GM19099 (cell line): ENCODE data around the gene DMAC2.

Experiments used
- POLR2A ChIP-seq: IDR thresholded peaks from 3 replicates; pipeline ENCODE4 v1.6.1; 2011; ENCODE audit warnings: low read depth; ENCODE audit not compliant: insufficient read length; ENCODE audit errors: extremely low read depth

The DMAC2 gene

DNA sequence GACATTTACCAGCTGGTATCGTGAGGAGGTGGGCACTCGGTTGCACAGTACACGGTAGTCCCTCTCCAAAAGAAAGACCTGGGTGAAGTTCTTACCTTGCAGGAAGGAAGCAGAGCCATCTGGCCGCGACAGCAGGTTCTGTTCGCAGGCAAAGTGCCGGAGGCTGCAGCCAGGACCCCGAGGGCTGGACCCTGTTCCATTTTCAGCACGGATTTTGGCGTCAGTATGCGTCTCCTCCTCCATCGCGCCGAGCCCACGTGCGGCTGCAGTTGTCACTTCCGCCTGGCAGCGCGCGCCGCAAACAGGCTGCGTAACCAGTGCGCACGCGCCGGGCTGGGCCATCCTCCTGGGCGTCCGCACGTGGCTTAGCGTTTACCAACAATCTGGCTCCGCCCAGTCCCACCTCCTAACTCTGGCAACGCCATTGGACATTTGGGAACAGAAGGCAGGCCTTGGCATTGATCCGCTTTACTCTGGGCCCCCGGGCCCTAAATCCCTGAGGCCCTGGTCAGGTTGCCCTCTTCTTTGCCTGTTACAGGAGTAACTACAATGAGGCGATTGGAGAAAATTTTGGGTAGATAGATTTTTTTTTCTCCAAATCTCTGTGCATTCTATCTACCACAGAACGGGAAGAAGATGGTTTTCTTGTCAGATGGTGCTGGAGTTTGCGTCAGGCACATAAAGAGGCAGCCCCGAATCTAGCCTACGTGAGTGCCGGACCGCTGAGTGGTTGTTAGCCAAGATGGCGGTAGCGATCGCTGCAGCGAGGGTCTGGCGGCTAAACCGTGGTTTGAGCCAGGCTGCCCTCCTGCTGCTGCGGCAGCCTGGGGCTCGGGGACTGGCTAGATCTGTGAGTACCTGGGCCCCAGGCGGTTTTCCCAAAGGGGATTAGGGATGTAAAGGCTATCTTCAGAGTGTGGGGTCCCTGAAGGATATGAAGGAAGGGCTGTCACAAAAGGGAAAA lies 42.3 kb downstream of the DMAC2 start, which contains the start of the genes BCKDHA and EXOSC5:
Gene BCKDHA, plus strand, starts transcription at position 733 of the 964 bp plus-strand sequence. Its CDS starts 10 bp downstream, at position 743.
Gene EXOSC5, minus strand, starts transcription at position 274 of the 964 bp plus-strand sequence. Its CDS starts 31 bp downstream, at position 243.
- TF ChIP-seq POLR2A = peak; percentile 69

DNA sequence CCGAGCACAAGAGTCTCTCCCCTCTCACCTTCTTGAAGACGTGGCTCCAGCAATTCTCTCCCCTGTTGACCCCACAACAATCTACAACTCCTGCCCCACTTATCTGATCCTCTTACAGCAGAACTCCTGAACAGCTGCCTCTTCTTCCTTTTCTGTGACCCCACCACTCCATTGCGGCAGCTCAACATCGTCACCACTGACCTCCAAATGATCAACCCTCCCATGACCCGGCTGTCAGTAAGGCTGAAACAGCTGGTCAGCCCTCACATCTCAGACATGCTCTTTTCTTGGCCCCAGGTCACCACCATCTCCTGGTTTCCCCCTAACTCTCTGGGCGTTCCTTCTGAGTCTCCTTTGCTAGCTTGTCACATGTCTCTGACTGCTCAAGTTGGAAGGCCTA lies 44.4 kb downstream of the DMAC2 start:
- no peak for TF ChIP-seq POLR2A

DNA sequence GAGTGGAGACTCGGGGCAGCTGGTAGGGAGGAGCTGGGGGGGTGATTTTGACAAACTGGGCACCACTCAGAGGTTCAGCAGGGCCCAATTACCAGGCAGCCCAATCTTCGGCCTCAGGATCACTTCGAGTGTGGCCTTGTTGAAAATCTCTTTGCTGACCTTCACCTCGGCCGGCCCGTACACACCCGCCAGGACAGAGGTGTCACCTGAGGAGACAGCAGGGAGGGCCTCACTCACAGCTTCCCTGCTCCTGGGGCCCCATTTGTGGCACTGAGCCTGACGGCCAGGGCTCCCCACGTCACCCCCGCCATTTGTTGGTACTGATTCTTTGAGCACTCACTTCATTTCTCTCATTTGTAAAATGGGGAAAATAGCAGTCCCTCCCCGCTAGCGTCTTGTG lies 46.9 kb downstream of the DMAC2 start:
- TF ChIP-seq POLR2A = no peak

DNA sequence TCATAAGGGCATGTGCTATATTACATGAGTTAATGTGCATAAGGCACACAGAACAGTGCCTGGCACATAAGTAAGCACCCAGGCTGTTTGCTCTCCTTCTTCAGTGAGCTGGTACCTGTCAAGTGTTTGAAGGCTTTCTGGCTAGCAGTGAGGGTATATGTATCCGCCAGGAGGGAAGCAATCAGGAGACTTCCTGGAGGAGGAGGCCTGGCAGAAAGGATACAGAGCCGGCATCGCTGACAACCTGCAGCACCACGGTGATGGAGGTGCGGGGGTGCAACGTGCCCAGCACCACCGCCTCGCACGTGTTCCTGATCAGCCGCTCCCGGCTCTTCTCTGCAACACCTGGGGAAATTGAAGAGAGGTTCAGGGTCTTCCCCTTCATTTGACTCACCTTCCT lies 48.1 kb downstream of the DMAC2 start:
- no peak for TF ChIP-seq POLR2A

GRCh38 chr19:41386442-41386841 lies 53.3 kb downstream of the DMAC2 start:
- no peak for TF ChIP-seq POLR2A

DNA sequence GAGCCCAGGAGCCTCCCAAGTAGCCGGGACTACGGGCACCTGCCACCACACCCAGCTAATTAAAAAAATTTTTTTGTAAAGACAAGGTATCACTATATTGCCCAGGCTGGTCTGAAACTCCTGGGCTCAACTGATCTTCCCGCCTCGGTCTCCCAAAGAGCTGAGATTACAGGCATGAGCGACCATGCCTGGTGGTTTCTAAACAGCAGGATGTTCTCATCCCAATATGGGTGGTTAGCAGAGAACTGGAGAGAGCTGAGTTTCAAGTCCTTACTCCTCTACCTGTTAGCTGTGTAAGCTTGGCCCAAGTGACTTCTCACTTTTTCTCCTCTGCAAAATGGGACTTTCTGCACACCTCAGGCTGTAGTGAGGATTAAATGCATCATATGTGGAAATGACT lies 55.4 kb downstream of the DMAC2 start:
- TF ChIP-seq POLR2A = no peak
